Measurements from ENCODE around the gene MALSU1.

GRCh38 chr7:23249486-23249885, 49.7 kb upstream of the MALSU1 start:
- TF ChIP-seq CTCF (IDR thresholded peaks at IDR 0.05) (no peak), POLR2A (IDR thresholded peaks at IDR 0.05) (no peak)
